HEK293 (cell line): Measurements from ENCODE around the gene CENPP.

Source experiments
- KLF16 ChIP-seq: fragments of 450-650 bp; formaldehyde crosslinking; IDR thresholded peaks from 2 replicates; pipeline ENCODE4 v1.5.1; 2017; ENCODE audit warnings: missing biosample characterization, missing genetic modification characterization
- OVOL3 ChIP-seq: fragments of 450-650 bp; formaldehyde crosslinking; IDR thresholded peaks from 2 replicates; pipeline ENCODE4 v1.5.1; 2016; ENCODE audit warnings: missing biosample characterization, missing genetic modification characterization
- SCRT1 ChIP-seq: fragments of 450-650 bp; formaldehyde crosslinking; IDR thresholded peaks from 2 replicates; pipeline ENCODE4 v1.5.1; 2016; ENCODE audit warnings: missing biosample characterization, missing genetic modification characterization, borderline replicate concordance
- ZBTB1 ChIP-seq: fragments of 450-650 bp; formaldehyde crosslinking; IDR thresholded peaks from 2 replicates; pipeline ENCODE4 v1.5.1; 2016; ENCODE audit warnings: missing biosample characterization, missing genetic modification characterization
- ZBTB21 ChIP-seq: fragments of 450-650 bp; formaldehyde crosslinking; IDR thresholded peaks from 2 replicates; pipeline ENCODE4 v1.5.1; 2017; ENCODE audit warnings: missing biosample characterization, missing genetic modification characterization
- ZNF133 ChIP-seq: fragments of 450-650 bp; formaldehyde crosslinking; IDR thresholded peaks from 2 replicates; pipeline ENCODE4 v1.5.1; 2016; ENCODE audit warnings: missing biosample characterization, missing genetic modification characterization
- ZNF274 ChIP-seq, 2 experiments: fragments of 200-500 bp in 1 of 2; fragments of 450-650 bp in 1 of 2; sonication (Bioruptor generic) in 1 of 2; formaldehyde crosslinking in 1 of 2; IDR thresholded peaks; 2 replicates each; pipeline versions ENCODE4 v1.5.1 to v1.6.1; 2014 to 2016; ENCODE audit warnings: borderline replicate concordance in 1 of 2, inconsistent platforms in 1 of 2, low read length in 1 of 2, missing biosample characterization in 1 of 2, missing genetic modification characterization in 1 of 2
- ZNF302 ChIP-seq: fragments of 450-650 bp; formaldehyde crosslinking; IDR thresholded peaks from 2 replicates; pipeline ENCODE4 v1.5.1; 2016; ENCODE audit warnings: missing biosample characterization, missing genetic modification characterization, low read depth
- ZNF561 ChIP-seq: fragments of 450-650 bp; IDR thresholded peaks from 2 replicates; pipeline ENCODE4 v1.5.1; 2018; ENCODE audit warnings: missing biosample characterization, missing genetic modification characterization, borderline replicate concordance
- ZNF658 ChIP-seq: fragments of 450-650 bp; formaldehyde crosslinking; IDR thresholded peaks from 2 replicates; pipeline ENCODE4; 2016; ENCODE audit warnings: missing biosample characterization, missing genetic modification characterization
- TF ChIP-seq, protein P1 (sequence below): fragments of 450-650 bp; formaldehyde crosslinking; IDR thresholded peaks from 2 replicates; pipeline ENCODE4 v1.5.1; 2016; ENCODE audit warnings: missing biosample characterization, missing genetic modification characterization
- TF ChIP-seq, protein P2 (sequence below): fragments of 450-650 bp; IDR thresholded peaks from 2 replicates; pipeline ENCODE4 v1.5.1; 2018; ENCODE audit warnings: missing biosample characterization, mild to moderate bottlenecking, missing genetic modification characterization
- TF ChIP-seq, protein P3 (sequence below): fragments of 450-650 bp; formaldehyde crosslinking; IDR thresholded peaks from 2 replicates; pipeline ENCODE4 v1.5.1; 2016; ENCODE audit warnings: missing biosample characterization, missing genetic modification characterization
- TF ChIP-seq, protein P4 (sequence below): fragments of 450-650 bp; formaldehyde crosslinking; IDR thresholded peaks from 2 replicates; pipeline ENCODE4 v1.5.1; 2016; ENCODE audit warnings: missing biosample characterization, missing genetic modification characterization, low read depth

DNA sequence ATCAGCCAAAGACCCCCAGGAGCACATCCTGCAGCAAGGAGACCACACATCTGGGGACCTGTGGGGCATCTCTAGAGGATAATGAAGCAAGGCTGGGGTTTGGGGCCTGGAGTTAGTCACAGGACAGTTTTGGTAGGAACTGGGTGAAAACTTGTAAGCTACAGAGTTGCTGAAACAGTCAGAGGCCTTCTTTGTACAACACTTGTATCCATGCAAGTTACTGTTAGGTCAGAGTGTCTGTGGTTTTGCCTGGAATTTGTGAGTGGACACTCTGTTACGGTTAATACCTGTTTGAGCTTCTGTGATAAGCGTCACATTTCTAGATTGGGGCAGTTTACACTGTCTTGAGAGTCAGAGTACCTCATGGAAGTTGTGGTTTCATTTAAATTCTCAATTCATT lies 179.1 kb downstream of the CENPP start:
- TF ChIP-seq ZNF302 (tag by site-specific recombination) = no peak
- TF ChIP-seq, protein P1, sequence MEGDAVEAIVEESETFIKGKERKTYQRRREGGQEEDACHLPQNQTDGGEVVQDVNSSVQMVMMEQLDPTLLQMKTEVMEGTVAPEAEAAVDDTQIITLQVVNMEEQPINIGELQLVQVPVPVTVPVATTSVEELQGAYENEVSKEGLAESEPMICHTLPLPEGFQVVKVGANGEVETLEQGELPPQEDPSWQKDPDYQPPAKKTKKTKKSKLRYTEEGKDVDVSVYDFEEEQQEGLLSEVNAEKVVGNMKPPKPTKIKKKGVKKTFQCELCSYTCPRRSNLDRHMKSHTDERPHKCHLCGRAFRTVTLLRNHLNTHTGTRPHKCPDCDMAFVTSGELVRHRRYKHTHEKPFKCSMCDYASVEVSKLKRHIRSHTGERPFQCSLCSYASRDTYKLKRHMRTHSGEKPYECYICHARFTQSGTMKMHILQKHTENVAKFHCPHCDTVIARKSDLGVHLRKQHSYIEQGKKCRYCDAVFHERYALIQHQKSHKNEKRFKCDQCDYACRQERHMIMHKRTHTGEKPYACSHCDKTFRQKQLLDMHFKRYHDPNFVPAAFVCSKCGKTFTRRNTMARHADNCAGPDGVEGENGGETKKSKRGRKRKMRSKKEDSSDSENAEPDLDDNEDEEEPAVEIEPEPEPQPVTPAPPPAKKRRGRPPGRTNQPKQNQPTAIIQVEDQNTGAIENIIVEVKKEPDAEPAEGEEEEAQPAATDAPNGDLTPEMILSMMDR (tag by site-specific recombination) = no peak
- TF ChIP-seq ZNF658 (tag by site-specific recombination) = no peak
- TF ChIP-seq ZBTB21 (tag by site-specific recombination) = no peak
- TF ChIP-seq ZNF561 (tag by site-specific recombination) = no peak
- TF ChIP-seq, protein P2, sequence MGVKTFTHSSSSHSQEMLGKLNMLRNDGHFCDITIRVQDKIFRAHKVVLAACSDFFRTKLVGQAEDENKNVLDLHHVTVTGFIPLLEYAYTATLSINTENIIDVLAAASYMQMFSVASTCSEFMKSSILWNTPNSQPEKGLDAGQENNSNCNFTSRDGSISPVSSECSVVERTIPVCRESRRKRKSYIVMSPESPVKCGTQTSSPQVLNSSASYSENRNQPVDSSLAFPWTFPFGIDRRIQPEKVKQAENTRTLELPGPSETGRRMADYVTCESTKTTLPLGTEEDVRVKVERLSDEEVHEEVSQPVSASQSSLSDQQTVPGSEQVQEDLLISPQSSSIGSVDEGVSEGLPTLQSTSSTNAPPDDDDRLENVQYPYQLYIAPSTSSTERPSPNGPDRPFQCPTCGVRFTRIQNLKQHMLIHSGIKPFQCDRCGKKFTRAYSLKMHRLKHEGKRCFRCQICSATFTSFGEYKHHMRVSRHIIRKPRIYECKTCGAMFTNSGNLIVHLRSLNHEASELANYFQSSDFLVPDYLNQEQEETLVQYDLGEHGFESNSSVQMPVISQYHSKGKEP = no peak
- TF ChIP-seq ZNF274 (IDR thresholded peaks at IDR 0.05; ENCODE audit: low read length) = no peak
- no peak for TF ChIP-seq ZNF274 (tag by site-specific recombination; IDR thresholded peaks at IDR 0.05; ENCODE audit: borderline replicate concordance)
- TF ChIP-seq ZNF133 (tag by site-specific recombination) = no peak
- TF ChIP-seq, protein P3, sequence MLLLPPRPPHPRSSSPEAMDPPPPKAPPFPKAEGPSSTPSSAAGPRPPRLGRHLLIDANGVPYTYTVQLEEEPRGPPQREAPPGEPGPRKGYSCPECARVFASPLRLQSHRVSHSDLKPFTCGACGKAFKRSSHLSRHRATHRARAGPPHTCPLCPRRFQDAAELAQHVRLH = no peak
- no peak for TF ChIP-seq SCRT1 (tag by site-specific recombination)
- TF ChIP-seq, protein P4, sequence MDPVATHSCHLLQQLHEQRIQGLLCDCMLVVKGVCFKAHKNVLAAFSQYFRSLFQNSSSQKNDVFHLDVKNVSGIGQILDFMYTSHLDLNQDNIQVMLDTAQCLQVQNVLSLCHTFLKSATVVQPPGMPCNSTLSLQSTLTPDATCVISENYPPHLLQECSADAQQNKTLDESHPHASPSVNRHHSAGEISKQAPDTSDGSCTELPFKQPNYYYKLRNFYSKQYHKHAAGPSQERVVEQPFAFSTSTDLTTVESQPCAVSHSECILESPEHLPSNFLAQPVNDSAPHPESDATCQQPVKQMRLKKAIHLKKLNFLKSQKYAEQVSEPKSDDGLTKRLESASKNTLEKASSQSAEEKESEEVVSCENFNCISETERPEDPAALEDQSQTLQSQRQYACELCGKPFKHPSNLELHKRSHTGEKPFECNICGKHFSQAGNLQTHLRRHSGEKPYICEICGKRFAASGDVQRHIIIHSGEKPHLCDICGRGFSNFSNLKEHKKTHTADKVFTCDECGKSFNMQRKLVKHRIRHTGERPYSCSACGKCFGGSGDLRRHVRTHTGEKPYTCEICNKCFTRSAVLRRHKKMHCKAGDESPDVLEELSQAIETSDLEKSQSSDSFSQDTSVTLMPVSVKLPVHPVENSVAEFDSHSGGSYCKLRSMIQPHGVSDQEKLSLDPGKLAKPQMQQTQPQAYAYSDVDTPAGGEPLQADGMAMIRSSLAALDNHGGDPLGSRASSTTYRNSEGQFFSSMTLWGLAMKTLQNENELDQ = no peak
- TF ChIP-seq KLF16 (tag by site-specific recombination) = no peak
- no peak for TF ChIP-seq ZBTB1 (tag by site-specific recombination)
- TF ChIP-seq OVOL3 = no peak
